WTC11 (cell line): ENCODE results near the gene ATP4A. TPM values are rescaled to one million over a fixed set of nuclear protein-coding genes. Genes with fewer than 3 reads are reported as not detected.

Source experiments
- ATAC-seq: fragments of 200-7000 bp; cut with Tn5 transposase; 2 replicates; pipeline ENCODE4 v1.10.0; 2021; ENCODE audit warnings: mild to moderate bottlenecking, moderate library complexity
- CTCF ChIA-PET: fragments of 300-600 bp; sonication (Branson Sonifier 250); formaldehyde crosslinking; loops from one replicate; lab custom pipeline; 2021; ENCODE audit warnings: antibody characterized with exemption; lab: Charles Lee
- POLR2A ChIA-PET: fragments of 350-600 bp; sonication (Branson Sonifier 250); formaldehyde crosslinking; loops from one replicate; lab custom pipeline; 2021; ENCODE audit warnings: antibody characterized with exemption; lab: Charles Lee
- DNase-seq: peaks from one replicate; pipeline ENCODE4 v3.0.0; 2021; ENCODE audit warnings: low spot score
- H3K27ac Mint-ChIP-seq: 2 replicates; pipeline ENCODE4 v1.8.0; 2021; ENCODE audit warnings: mixed read lengths
- H3K27me3 Mint-ChIP-seq: 2 replicates; pipeline ENCODE4 v1.8.0; 2021; ENCODE audit warnings: low read depth, mild to moderate bottlenecking, moderate library complexity, mixed read lengths
- H3K36me3 Mint-ChIP-seq: 2 replicates; pipeline ENCODE4 v1.8.0; 2021; ENCODE audit warnings: mixed read lengths
- H3K4me1 Mint-ChIP-seq: 2 replicates; pipeline ENCODE4 v1.8.0; 2022; ENCODE audit warnings: mixed read lengths
- H3K4me3 Mint-ChIP-seq: 2 replicates; pipeline ENCODE4 v1.8.0; 2021; ENCODE audit warnings: mild to moderate bottlenecking, moderate library complexity, mixed read lengths
- H3K9me3 Mint-ChIP-seq: 2 replicates; pipeline ENCODE4 v1.8.0; 2021; ENCODE audit warnings: mixed read lengths
- ATF1 ChIP-seq: sonication (generic); formaldehyde crosslinking; IDR thresholded peaks from 2 replicates; pipeline ENCODE4 v1.8.1; 2023; ENCODE audit warnings: mild to moderate bottlenecking, moderate library complexity, missing genetic modification reagents
- ATF2 ChIP-seq: sonication (generic); formaldehyde crosslinking; IDR thresholded peaks from 2 replicates; pipeline ENCODE4 v1.8.1; 2022; ENCODE audit warnings: low read depth, missing genetic modification reagents, borderline replicate concordance
- CTCF ChIP-seq: fragments of 200-600 bp; IDR thresholded peaks from 2 replicates; pipeline ENCODE4 v1.8.0; 2022; ENCODE audit warnings: antibody characterized with exemption
- FOXP1 ChIP-seq: sonication (generic); formaldehyde crosslinking; IDR thresholded peaks from 2 replicates; pipeline ENCODE4 v1.8.0; 2022; ENCODE audit warnings: missing genetic modification reagents, mild to moderate bottlenecking, moderate library complexity, borderline replicate concordance
- FOXP4 ChIP-seq: sonication (generic); formaldehyde crosslinking; IDR thresholded peaks from 2 replicates; pipeline ENCODE4 v1.8.0; 2022; ENCODE audit warnings: mild to moderate bottlenecking, missing genetic modification reagents
- IRF1 ChIP-seq: sonication (generic); formaldehyde crosslinking; IDR thresholded peaks from 2 replicates; pipeline ENCODE4 v1.8.0; 2023; ENCODE audit warnings: missing genetic modification reagents
- NFYB ChIP-seq: sonication (generic); formaldehyde crosslinking; conservative IDR thresholded peaks from 2 replicates; pipeline ENCODE4 v1.8.0; 2022; ENCODE audit warnings: low read depth, missing genetic modification reagents
- NR1H2 ChIP-seq: sonication (generic); formaldehyde crosslinking; IDR thresholded peaks from 2 replicates; pipeline ENCODE4 v1.9.0; 2021; ENCODE audit warnings: mild to moderate bottlenecking, moderate library complexity, missing genetic modification reagents
- PREB ChIP-seq: sonication (generic); formaldehyde crosslinking; IDR thresholded peaks from 2 replicates; pipeline ENCODE4 v1.8.1; 2022; ENCODE audit warnings: mild to moderate bottlenecking, missing genetic modification reagents, moderate library complexity, borderline replicate concordance
- SMAD3 ChIP-seq: sonication (generic); formaldehyde crosslinking; IDR thresholded peaks from 2 replicates; pipeline ENCODE4 v1.8.0; 2022; ENCODE audit warnings: missing genetic modification reagents, mild to moderate bottlenecking, borderline replicate concordance
- TEAD1 ChIP-seq: sonication (generic); formaldehyde crosslinking; IDR thresholded peaks from 2 replicates; pipeline ENCODE4 v1.8.0; 2022; ENCODE audit warnings: mild to moderate bottlenecking, missing genetic modification reagents
- TEAD4 ChIP-seq: sonication (generic); formaldehyde crosslinking; IDR thresholded peaks from 2 replicates; pipeline ENCODE4 v1.8.0; 2022; ENCODE audit warnings: mild to moderate bottlenecking, missing genetic modification reagents
- USF1 ChIP-seq: sonication (generic); formaldehyde crosslinking; IDR thresholded peaks from 2 replicates; pipeline ENCODE4 v1.8.0; 2022; ENCODE audit warnings: mild to moderate bottlenecking, missing genetic modification reagents
- USF2 ChIP-seq: sonication (generic); formaldehyde crosslinking; IDR thresholded peaks from 2 replicates; pipeline ENCODE4 v1.8.1; 2023; ENCODE audit warnings: mild to moderate bottlenecking, missing genetic modification reagents, moderate library complexity
- ZNF219 ChIP-seq: sonication (generic); formaldehyde crosslinking; IDR thresholded peaks from 2 replicates; pipeline ENCODE4 v1.8.0; 2023; ENCODE audit warnings: missing genetic modification reagents, mild to moderate bottlenecking, borderline replicate concordance
- ZNF396 ChIP-seq: fragments of 250-450 bp; sonication (Bioruptor Pico); IDR thresholded peaks from 2 replicates; pipeline ENCODE4 v1.8.0; 2021; ENCODE audit warnings: mild to moderate bottlenecking, moderate library complexity, borderline replicate concordance
- total RNA-seq: library from RNA; stranded (reverse); gene quantifications from 3 replicates; pipeline ENCODE4 v1.2.3, GENCODE V29; 2021

Gene ATP4A
- total RNA-seq, 1 experiment from 2014 or later: 0.59 TPM

- TF ChIP-seq CTCF: no peak
Measured at GRCh38 chr19:35587321-35587720, 23.9 kb upstream of the ATP4A start (continued).

- peaks cover 50% of the 10 kb centered on the region for H3K27me3 Mint-ChIP-seq
- TF ChIP-seq TEAD4: no peak
- TF ChIP-seq NFYB (CRISPR knock-in tag): peak; percentile 71
- TF ChIP-seq, all 79 proteins: peak for 1
- ATAC-seq: peak; percentile 88
- ChIA-PET CTCF (interaction anchor here (0.8 to 1.5 kb wide), 2 partner anchors 28 to 75 kb away, joined by 3 to 4 read pairs; no protein-coding TSS in a partner anchor), POLR2A (no interaction called here)
- no peak within 1 kb of the TSS for H3K4me3 Mint-ChIP-seq
- H3K4me1 Mint-ChIP-seq: no peaks in the 10 kb centered on the region
- no peak within 1 kb of the TSS for H3K27ac Mint-ChIP-seq
- peak; percentile 75 for DNase-seq
- peaks cover 11% of the 10 kb centered on the region for H3K9me3 Mint-ChIP-seq
- H3K36me3 Mint-ChIP-seq: no peaks in the 10 kb centered on the region
Measured at GRCh38 chr19:35585848-35586247, 22.4 kb upstream of the ATP4A start, which contains the start of gene PMIS2. Gene PMIS2, plus strand, starts transcription at chr19:35586173. Its CDS starts 87 bp downstream, at chr19:35586260.

- CTCF ChIA-PET: no interaction called here
- TF ChIP-seq ZNF219 (CRISPR knock-in tag): no peak
- no peak for TF ChIP-seq FOXP1 (CRISPR knock-in tag)
- TF ChIP-seq NR1H2 (CRISPR knock-in tag): no peak
- TF ChIP-seq ZNF396 (CRISPR knock-in tag): no peak
- no peak for TF ChIP-seq FOXP4
- no peak for TF ChIP-seq USF2 (CRISPR knock-in tag)
- no peak for TF ChIP-seq USF1 (CRISPR knock-in tag)
- TF ChIP-seq ATF1 (CRISPR knock-in tag): no peak
- TF ChIP-seq TEAD4: no peak
- no peak for TF ChIP-seq IRF1 (CRISPR knock-in tag)
- no peak for TF ChIP-seq SMAD3 (CRISPR knock-in tag)
- no peak for TF ChIP-seq ATF2 (CRISPR knock-in tag)
- no peak for TF ChIP-seq TEAD1 (CRISPR knock-in tag)
- no peak for TF ChIP-seq PREB (CRISPR knock-in tag)
- Mint-ChIP-seq H3K27ac (no peak overlapping the region), H3K9me3 (peaks cover 27% of the 10 kb centered on the region), H3K4me1 (no peaks in the 10 kb centered on the region), H3K36me3 (peaks cover 3% of the 10 kb centered on the region; the same call in 1 of the 2 replicates), H3K27me3 (peaks cover 48% of the 10 kb centered on the region), H3K4me3 (no peak overlapping the region)
- POLR2A ChIA-PET: no interaction called here
- no peak for ATAC-seq
- DNase-seq: no peak
Measured at GRCh38 chr19:35582760-35583159, 19.3 kb upstream of the ATP4A start.
